Measurements from ENCODE around the gene AGRN. TPM values are rescaled to one million over a fixed set of nuclear protein-coding genes. Genes with fewer than 3 reads are reported as not detected.

The AGRN gene
- total RNA-seq, 1 experiment from 2014 or later = 134 TPM

DNA sequence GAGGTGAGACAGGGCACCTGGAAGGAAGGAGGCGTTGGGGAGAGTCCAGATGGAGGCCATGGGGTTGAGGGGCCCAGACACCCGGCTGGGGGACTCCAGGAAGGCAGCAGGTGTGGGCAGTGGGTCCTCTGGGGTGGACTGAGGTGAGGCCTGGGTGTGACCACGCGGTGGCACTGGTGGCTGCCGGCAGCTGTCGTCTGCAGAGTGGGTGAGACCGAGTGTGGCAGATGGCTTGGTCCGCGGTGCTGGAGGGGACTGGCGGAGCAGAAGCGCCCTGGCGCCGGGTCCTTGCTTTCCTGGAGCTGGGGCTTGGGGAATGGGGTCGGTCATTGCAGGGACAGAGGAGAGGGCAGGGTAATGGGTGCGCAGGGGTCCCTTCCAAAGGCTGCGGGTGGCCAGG lies 12.5 kb downstream of the AGRN start:
- Histone ChIP-seq H3K4me1 (ENCODE audit: control insufficient read depth in 1 of 2, insufficient read depth in 2 of 2, low read length in 2 of 2) (peaks cover 0 to 6% of the 10 kb centered on the region in 2 experiments; a peak in 1 of 4 replicates), H3K4me3 (replicated peaks in 1 of 2; ENCODE audit: low read depth in 1 of 2, low read length in 2 of 2) (no peak overlapping the region), H3K27me3 (ENCODE audit: insufficient read depth, low read length) (no peaks in the 10 kb centered on the region), H3K9me2 (ENCODE audit: insufficient read depth) (no peaks in the 10 kb centered on the region), H3K4me2 (ENCODE audit: low read length) (no peak overlapping the region), H3K27ac (ENCODE audit: low read depth, low read length) (no peak overlapping the region; the same call in 1 of the 2 replicates), H3K9ac (ENCODE audit: low read length) (no peak overlapping the region), H3K36me3 (ENCODE audit: control insufficient read depth in 1 of 2, insufficient read depth in 2 of 2, low read length in 2 of 2) (peaks cover 0 to 21% of the 10 kb centered on the region in 2 experiments; a peak in 1 of 4 replicates), H4K20me1 (ENCODE audit: insufficient read depth) (no peaks in the 10 kb centered on the region), H3K79me2 (ENCODE audit: insufficient read depth, low read length) (peaks cover 62% of the 10 kb centered on the region), H3K9me3 (ENCODE audit: control insufficient read depth in 1 of 2, insufficient read depth in 1 of 2, low read depth in 1 of 2, low read length in 2 of 2) (no peaks in the 10 kb centered on the region), H2AFZ (ENCODE audit: low read depth, low read length, poor library complexity, severe bottlenecking) (no peak overlapping the region)
- no TSS peak for BruUV-seq (replicated peaks)
- ATAC-seq (peak; percentile 2; the same call in 1 of the 2 replicates), DNase-seq (ENCODE audit: low read depth, low spot score) (no peak)
- intact Hi-C loops (cut with micrococcal nuclease) = no loop called here
- POLR2A ChIA-PET = no interaction called here
- TF ChIP-seq SRF (IDR thresholded peaks at IDR 0.05; ENCODE audit: low read depth) = no peak
- CTCF ChIA-PET = no interaction called here
- RAD21 ChIA-PET (ENCODE audit: low non-redundant PET in 1 of 2, low total read pairs in 2 of 2, uncharacterized antibody in 2 of 2, unreplicated experiment in 2 of 2) = no interaction called here

DNA sequence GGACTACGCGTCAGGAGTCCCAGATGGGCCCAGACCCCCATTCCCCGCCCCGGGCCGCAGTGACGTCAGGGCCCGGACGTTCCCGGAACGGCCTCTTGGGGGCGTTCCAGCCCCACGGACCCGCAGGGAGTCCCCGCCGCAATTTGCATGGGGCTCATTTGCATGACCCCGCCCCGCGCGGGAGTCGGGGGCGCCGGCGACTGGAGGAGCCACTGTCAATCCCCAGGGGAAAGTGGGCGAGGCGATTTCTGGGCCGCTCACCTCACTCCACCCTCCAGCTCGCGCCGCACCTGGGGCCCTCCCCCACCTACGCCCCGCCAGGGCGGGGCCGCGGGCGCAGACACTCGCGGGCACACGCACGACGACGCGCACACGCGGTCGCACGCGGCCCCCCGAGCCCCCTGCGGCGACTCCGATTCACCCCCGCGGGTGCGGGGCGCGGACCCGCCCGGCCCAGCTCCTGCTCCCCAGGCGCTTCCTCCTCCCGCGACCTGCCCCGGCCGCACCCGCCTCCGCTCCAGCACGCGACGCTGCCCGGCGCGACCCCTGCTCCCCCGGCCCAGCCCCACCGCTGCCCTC lies 13.2 kb downstream of the AGRN start:
- ChIA-PET RAD21 (ENCODE audit: low non-redundant PET in 1 of 2, low total read pairs in 2 of 2, uncharacterized antibody in 2 of 2, unreplicated experiment in 2 of 2) (no interaction called here), CTCF (no interaction called here), POLR2A (no interaction called here)
- H3K4me3 ChIP-seq (replicated peaks in 1 of 2; ENCODE audit: low read depth in 1 of 2, low read length in 2 of 2) = no peak overlapping the region
- no TSS peak for BruUV-seq (replicated peaks)
- no peak overlapping the region for H3K4me2 ChIP-seq (ENCODE audit: low read length)
- no peak for TF ChIP-seq POLR2AphosphoS5 (IDR thresholded peaks at IDR 0.05; ENCODE audit: low read depth, low read length)
- no peak for TF ChIP-seq JUND (IDR thresholded peaks at IDR 0.05)
- TF ChIP-seq ZFX (IDR thresholded peaks at IDR 0.05) = no peak
- no peak for TF ChIP-seq EZH2phosphoT487 (IDR thresholded peaks at IDR 0.05; ENCODE audit: borderline replicate concordance)
- no peak for TF ChIP-seq CBX3 (IDR thresholded peaks at IDR 0.05; ENCODE audit: low read depth)
- TF ChIP-seq EGR1 (IDR thresholded peaks at IDR 0.05; ENCODE audit: low read depth) = no peak
- TF ChIP-seq RAD21 (IDR thresholded peaks at IDR 0.05; ENCODE audit: low read depth) = peak; percentile 79
- no peak for TF ChIP-seq ELF1 (IDR thresholded peaks at IDR 0.05; ENCODE audit: borderline replicate concordance, low read depth)
- TF ChIP-seq ZNF274 (IDR thresholded peaks at IDR 0.05; ENCODE audit: low read depth, low read length) = no peak
- TF ChIP-seq CEBPB (IDR thresholded peaks at IDR 0.05; ENCODE audit: low read depth) = no peak
- no peak for TF ChIP-seq FOSL1 (IDR thresholded peaks at IDR 0.05; ENCODE audit: low read depth)
- no peak for TF ChIP-seq POLR2A (IDR thresholded peaks at IDR 0.05; ENCODE audit: borderline replicate concordance, extremely low read depth, insufficient read depth, insufficient read length)
- TF ChIP-seq, protein P1, sequence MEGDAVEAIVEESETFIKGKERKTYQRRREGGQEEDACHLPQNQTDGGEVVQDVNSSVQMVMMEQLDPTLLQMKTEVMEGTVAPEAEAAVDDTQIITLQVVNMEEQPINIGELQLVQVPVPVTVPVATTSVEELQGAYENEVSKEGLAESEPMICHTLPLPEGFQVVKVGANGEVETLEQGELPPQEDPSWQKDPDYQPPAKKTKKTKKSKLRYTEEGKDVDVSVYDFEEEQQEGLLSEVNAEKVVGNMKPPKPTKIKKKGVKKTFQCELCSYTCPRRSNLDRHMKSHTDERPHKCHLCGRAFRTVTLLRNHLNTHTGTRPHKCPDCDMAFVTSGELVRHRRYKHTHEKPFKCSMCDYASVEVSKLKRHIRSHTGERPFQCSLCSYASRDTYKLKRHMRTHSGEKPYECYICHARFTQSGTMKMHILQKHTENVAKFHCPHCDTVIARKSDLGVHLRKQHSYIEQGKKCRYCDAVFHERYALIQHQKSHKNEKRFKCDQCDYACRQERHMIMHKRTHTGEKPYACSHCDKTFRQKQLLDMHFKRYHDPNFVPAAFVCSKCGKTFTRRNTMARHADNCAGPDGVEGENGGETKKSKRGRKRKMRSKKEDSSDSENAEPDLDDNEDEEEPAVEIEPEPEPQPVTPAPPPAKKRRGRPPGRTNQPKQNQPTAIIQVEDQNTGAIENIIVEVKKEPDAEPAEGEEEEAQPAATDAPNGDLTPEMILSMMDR (IDR thresholded peaks at IDR 0.05 in 2 of 3, conservative IDR thresholded peaks at IDR 0.05 in 1 of 3; ENCODE audit: borderline replicate concordance in 1 of 3, insufficient read depth in 1 of 3, low read depth in 2 of 3, low read length in 2 of 3) = peak in 2 of 3 experiments; percentile 67 to 69; a peak in 5 of 6 replicates
- no peaks in the 10 kb centered on the region for H3K9me3 ChIP-seq (ENCODE audit: control insufficient read depth in 1 of 2, insufficient read depth in 1 of 2, low read depth in 1 of 2, low read length in 2 of 2)
- H3K9ac ChIP-seq (ENCODE audit: low read length) = no peak overlapping the region
- ATAC-seq = peak; percentile 90
- no peaks in the 10 kb centered on the region for H3K9me2 ChIP-seq (ENCODE audit: insufficient read depth)
- no peak overlapping the region for H3K27ac ChIP-seq (ENCODE audit: low read depth, low read length)
- peaks cover 0 to 6% of the 10 kb centered on the region in 2 experiments; a peak in 1 of 4 replicates for H3K4me1 ChIP-seq (ENCODE audit: control insufficient read depth in 1 of 2, insufficient read depth in 2 of 2, low read length in 2 of 2)
- H3K36me3 ChIP-seq (ENCODE audit: control insufficient read depth in 1 of 2, insufficient read depth in 2 of 2, low read length in 2 of 2) = peaks cover 0 to 16% of the 10 kb centered on the region in 2 experiments; a peak in 1 of 4 replicates
- no peaks in the 10 kb centered on the region for H3K27me3 ChIP-seq (ENCODE audit: insufficient read depth, low read length)
- no peak overlapping the region for H2AFZ ChIP-seq (ENCODE audit: low read depth, low read length, poor library complexity, severe bottlenecking)
- H4K20me1 ChIP-seq (ENCODE audit: insufficient read depth) = no peaks in the 10 kb centered on the region
- no peak for DNase-seq (ENCODE audit: low read depth, low spot score)
- intact Hi-C loops (cut with micrococcal nuclease) = no loop called here
- peaks cover 60% of the 10 kb centered on the region for H3K79me2 ChIP-seq (ENCODE audit: insufficient read depth, low read length)

Measured in HCT116 (cell line).